Transverse colon (tissue), 4 donors: Measurements from ENCODE around the gene FITM1.

Source experiments
- CTCF ChIP-seq, 5 experiments: fragments of 200-600 bp in 3 of 5; fragments of 450-650 bp in 2 of 5; sonication (generic) in 3 of 5; IDR thresholded peaks; 1 replicate in 2 of 5; 2 replicates in 3 of 5; pipeline ENCODE4 v1.5.1; 2016 to 2017; ENCODE audit warnings: antibody characterized with exemption in 5 of 5, inconsistent platforms in 3 of 5, mild to moderate bottlenecking in 2 of 5, moderate library complexity in 1 of 5
- EP300 ChIP-seq: sonication (generic); formaldehyde crosslinking; IDR thresholded peaks from one replicate; pipeline ENCODE4 v1.6.1; 2017; ENCODE audit warnings: antibody characterized with exemption, low read depth
- POLR2A ChIP-seq: fragments of 450-650 bp; IDR thresholded peaks from one replicate; pipeline ENCODE4 v1.6.1; 2016; ENCODE audit warnings: antibody characterized with exemption, mild to moderate bottlenecking, moderate library complexity
- POLR2AphosphoS5 ChIP-seq, 3 donors: sonication (generic); formaldehyde crosslinking; IDR thresholded peaks; one replicate each; pipeline ENCODE4 v1.6.1; 2016; ENCODE audit warnings: antibody characterized with exemption in 3 of 3

DNA sequence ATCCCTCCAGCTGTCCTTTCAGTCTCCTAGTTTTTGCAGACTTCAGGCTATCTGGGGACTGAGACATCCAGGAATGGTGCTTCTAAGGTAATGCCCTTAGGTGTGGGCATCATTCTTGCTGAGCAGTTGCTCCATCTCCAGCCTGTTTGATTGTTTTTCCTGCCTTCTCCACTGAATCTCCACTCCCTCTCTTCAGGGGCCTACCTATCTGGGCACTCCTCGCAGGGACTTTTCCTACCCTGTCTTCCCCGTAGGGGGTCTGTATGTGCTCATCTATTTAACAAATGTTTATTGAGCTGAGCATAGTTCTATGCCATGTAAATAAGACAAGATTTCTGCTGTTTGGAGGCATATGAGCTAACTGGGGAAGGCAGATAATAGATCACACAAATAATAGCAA is 2.5 kb downstream of the FITM1 start:
- TF ChIP-seq CTCF (IDR thresholded peaks at IDR 0.05) (no peak), POLR2A (no peak), POLR2AphosphoS5 (IDR thresholded peaks at IDR 0.05) (no peak), EP300 (no peak)
